Skeletal muscle cell (primary cell): Measurements from ENCODE around the gene THAP7.

ENCODE experiments used
- DNase-seq: peaks from one replicate; pipeline ENCODE4 v3.0.0-alpha.2; 2010; ENCODE audit warnings: low read depth
- H3K4me3 ChIP-seq: 2 replicates; pipeline ENCODE4 v1.5.1; 2011; ENCODE audit warnings: low read depth, mild to moderate bottlenecking, control low read depth, low read length, moderate library complexity

THAP7 gene

GRCh38 chr22:21032037-21032867 lies 30.3 kb upstream of the THAP7 start, which contains the start of gene SLC7A4:
Gene SLC7A4 (minus strand): TSS chr22:21032561. CDS start chr22:21031812, 749 bp downstream.
- peak within 1 kb of the TSS; percentile 11 for H3K4me3 ChIP-seq
- no peak for DNase-seq

GRCh38 chr22:21031545-21032036 lies 29.7 kb upstream of the THAP7 start:
- no peak overlapping the region for H3K4me3 ChIP-seq
- DNase-seq = no peak

DNA sequence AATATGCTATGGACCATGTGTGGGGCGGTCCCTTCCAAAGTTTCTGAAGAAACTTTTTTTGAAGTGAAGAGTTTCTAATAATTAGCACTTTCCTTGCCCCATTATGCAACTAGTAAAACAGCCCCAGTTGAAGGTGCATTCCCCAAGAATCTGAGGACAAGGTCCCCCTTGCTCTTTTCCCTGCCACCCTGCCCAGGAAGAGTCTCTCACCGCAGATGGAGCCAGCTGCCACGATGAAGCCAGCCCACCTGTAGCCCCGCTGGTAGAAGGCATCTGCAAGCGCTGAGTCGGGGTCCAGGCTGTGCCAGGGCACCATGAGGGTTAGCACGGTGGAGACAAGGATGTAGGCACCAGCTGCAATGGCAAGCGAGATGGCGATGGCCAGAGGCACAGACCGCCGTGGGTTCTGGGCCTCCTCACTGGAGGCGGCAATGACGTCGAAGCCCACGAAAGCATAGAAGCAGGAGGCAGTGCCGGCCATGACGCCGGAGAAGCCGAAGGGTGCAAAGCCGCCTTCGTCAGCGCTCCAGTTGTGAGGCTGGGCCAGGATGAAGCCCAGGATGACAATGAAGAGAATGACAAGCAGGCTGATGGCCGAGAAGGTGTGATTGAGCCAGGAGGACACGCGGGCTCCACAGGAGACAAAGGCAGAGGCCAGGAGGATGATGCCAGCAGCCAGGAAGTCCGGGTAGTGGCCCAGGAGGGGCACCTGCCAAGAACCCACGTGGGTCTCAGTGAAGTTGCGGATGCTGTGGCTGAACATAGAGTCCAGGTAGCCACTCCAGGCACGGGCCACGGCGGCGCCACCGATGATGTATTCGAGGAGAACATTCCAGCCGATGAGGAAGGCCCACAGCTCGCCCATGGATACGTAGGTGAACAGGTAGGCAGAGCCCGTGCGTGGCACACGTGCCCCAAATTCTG lies 29.0 kb upstream of the THAP7 start:
- H3K4me3 ChIP-seq = no peak overlapping the region

DNA sequence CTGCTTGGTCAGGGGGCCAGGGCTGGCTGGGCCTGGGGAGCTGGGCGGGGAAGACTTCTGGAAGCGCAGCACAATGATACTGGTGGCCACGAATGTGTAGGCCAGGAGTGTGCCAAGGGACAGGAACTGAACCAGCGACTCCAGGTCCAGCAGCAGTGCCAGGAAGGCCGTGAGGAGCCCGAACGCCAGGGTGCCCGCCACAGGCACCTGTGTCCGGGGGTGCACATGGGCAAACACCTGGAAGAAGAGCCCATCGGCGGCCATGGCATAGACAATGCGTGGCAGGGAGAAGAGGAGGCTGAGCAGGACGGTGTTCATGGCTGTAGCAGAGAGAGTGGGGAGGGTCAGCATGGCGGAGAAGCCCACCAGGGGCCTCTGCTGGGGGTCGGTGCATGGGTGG lies 28.1 kb upstream of the THAP7 start:
- no peak for DNase-seq
- no peak overlapping the region for H3K4me3 ChIP-seq

More for the DNA sequence above, 29.0 kb upstream of the THAP7 start:
- no peak for DNase-seq

DNA sequence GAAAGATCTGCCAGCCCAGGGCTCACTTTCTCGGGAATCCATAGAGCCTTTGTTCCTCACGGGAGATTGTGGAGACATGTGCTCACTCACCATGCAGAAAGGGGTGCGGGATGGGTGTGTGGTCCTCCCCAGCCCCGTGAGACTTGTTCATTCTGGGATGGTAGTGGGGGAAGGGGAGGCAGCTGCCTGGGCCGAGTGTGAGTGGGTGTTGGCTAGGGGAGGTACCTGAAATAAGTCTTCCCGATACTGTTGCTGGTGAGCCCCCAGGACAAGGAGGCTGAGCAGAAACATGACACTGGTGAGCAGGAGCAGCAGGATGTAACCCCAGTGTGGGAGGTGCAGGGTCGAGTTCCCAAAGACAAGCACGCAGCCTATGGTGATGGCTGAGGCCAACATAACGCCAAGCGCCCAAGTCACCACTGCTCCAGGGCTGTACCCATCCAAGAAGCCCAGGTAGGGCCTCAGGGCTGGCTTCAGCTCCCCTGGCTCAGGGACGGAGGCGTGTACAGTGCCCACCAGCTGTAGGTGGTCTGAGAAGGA lies 27.6 kb upstream of the THAP7 start:
- no peak for DNase-seq
- H3K4me3 ChIP-seq = no peak overlapping the region

DNA sequence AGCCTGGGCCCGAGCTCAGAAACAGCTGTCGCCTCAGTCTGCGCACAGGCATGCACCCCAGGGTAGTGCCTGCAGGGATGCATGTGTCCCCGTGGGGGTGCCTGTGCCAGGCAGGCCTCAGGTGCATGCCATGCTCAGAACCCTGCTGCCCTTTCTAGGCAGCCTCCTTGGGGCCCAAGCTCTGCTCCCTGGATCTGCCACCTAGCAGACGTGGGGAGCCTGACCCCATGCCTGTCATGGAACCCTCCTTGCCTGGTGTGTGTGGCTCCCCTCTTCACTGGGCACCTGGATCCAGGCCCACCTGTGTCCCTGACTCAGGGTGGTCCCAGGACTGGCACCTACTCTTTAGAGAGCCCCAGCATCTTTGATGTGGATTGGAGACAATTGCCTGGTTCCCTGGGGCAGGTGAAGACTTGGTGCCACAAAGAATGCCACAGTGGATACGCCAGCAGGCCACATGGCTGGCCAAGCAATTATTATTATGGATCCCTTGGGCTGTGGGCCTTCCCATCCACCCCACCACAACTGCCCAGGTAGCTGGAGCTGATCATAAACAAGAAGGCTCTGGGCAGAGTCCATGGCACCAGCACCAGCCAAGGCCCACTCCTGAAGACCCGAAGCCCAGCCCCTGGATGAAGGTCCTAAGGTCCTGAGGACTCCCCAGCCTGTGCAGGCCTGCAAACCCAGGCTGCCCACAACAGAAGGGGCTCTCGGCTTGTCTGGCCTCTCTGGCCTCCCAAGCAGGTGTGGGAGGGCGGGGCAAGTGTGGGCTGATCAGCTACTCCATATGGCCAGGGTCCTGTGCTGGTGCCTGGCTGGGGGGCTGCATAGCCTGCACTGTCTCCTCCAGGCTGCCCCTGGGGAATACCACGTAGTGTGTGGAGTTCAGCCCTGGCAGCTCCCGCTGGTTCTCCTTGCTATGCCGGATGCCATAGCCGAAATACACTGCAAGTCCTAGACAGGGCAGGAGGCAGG lies 26.6 kb upstream of the THAP7 start:
- no peak for DNase-seq

GRCh38 chr22:21026783-21027692 lies 25.1 kb upstream of the THAP7 start:
- no peak overlapping the region for H3K4me3 ChIP-seq
- no peak for DNase-seq

More for the DNA sequence above, 26.6 kb upstream of the THAP7 start:
- no peak overlapping the region for H3K4me3 ChIP-seq

- H3K4me3 ChIP-seq = no peak overlapping the region
- DNase-seq = no peak
These were observed 24.1 kb upstream of the THAP7 start for GRCh38 chr22:21025763-21026755.

- no peak for DNase-seq
- H3K4me3 ChIP-seq = no peak overlapping the region
These were observed 23.3 kb upstream of the THAP7 start for GRCh38 chr22:21025266-21025665.

DNA sequence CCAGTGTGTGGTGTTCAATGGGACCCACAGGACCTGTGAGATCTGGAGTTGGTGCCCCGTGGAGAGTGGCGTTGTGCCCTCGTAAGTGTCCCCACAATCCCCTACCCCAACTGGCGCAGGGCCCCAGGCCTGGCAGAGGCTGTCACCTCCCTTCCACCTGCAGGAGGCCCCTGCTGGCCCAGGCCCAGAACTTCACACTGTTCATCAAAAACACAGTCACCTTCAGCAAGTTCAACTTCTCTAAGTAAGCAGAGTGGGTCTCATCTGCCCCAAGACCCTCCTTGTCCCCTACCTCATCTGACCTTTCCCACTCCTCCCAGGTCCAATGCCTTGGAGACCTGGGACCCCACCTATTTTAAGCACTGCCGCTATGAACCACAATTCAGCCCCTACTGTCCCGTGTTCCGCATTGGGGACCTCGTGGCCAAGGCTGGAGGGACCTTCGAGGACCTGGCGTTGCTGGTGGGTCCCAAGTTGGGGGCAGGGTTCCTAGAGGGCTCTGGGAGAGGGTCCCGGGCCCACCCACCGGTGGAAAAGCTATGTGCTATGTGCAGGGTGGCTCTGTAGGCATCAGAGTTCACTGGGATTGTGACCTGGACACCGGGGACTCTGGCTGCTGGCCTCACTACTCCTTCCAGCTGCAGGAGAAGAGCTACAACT lies 21.2 kb upstream of the THAP7 start:
- H3K4me3 ChIP-seq = no peak overlapping the region
- no peak for DNase-seq

DNA sequence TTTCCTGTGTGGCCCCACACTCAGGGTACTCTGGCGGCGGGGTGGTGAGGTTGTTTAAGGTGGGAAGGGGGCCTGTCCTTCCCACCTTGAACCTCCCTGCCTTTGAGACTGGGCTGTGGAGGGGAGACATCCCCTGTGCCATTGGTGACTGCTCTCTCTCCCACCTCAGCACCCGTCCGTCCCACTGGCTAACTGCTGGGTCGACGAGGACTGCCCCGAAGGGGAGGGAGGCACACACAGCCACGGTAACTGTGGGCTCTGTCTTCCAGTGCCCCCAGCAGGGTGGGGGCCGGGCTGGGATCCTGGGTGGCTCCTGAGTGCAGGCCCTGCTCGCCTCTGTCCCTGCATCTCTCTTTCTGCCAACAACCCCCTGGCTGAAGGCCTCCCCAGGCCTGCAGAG lies 20.6 kb upstream of the THAP7 start:
- no peak for DNase-seq
- H3K4me3 ChIP-seq = no peak overlapping the region

DNA sequence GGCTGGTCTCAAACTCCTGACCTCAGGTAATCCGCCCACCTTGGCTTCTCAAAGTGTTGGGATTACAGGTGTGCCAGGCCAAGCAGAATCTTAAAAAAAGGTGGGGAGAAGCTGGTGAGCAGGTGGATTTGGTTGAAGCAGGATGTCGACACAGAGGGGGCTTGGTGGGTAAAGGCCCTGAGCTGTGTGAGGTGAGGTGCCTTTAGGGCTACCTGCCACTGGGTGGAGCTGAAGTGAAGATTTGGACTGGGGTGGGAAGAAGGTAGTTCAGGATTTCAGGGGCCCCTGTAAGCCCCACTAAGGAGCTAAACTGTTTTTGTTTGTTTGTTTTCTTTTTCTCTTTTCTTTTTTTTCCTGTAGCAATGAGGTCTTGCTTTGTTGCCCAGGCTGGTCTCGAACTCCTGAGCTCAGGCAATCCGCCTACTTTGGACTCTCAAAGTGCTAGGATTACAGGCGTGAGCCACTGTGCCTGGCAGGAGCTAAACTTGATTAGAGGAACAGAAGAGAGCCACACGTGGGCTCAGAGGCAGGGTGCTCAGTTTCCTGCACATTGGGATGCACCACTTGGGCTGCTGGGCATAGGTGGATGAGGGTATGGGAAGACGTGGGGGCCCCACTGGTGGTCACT lies 19.0 kb upstream of the THAP7 start:
- no peak for DNase-seq

GRCh38 chr22:21018314-21018713 lies 16.4 kb upstream of the THAP7 start:
- DNase-seq = no peak
- no peak overlapping the region for H3K4me3 ChIP-seq

More for the DNA sequence above, 19.0 kb upstream of the THAP7 start:
- no peak overlapping the region for H3K4me3 ChIP-seq

DNA sequence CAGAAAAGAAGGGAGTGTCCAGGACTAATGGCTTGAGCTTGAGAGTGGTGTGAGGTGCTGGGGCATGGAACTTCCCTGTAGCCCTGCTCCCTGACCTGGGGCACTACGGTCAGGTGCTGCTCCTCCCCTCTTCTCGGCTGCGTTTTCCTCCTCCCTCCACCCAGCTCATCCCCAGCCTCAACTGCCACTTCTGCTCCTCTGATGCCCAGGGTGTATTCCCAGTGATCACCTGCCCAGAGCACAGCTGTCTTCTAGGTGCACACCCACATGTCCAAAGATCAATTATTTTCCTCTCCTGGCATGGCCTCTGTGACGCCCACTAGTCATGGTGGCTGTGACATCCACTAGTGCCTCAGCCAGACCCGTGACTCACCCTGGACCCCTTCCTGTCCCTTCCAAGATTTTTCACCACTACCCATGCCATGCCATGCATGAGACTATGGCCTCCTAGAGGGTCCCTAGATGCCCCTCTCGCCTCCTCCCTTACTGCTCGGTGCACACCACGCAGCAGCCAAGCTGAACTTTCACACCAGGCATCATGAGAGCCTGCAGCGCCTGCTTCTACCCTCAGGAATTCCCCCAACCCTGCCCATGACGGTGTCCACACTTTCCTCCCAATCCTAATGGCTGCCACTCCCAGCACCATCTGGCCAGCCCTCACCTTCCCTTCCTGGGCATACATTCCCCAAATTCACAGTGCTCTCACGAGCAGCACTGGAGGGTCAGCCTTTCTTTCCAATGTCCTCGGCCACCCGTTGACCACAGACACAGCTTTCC lies 14.9 kb upstream of the THAP7 start:
- no peak for DNase-seq

DNA sequence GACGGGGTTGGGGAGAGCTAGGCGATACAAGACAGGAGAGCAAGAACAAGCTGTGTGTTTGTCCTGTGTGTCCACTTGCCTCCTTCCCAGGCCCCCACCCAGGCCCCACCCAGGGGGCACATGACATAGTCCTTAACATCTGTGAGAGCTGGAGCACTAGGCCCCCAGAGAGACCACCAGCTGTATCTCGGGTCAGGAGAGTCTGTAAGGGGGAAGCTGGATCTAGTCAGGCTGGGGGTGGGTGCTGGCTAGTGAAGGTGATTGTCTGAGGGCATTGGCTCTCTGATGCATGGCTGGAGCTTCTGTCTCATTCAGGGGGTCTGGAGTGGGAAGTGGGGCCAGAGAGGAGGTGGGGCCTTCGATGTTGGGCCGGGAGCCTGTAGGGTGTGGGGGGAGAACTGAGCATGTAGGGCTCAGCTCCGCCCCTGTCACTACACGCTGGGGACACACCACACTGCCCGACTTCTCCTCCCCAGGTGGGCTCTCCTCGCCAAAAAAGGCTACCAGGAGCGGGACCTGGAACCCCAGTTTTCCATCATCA lies 13.6 kb upstream of the THAP7 start:
- DNase-seq = no peak
- peak overlapping the region; percentile 62 for H3K4me3 ChIP-seq

More for the DNA sequence above, 14.9 kb upstream of the THAP7 start:
- no peak overlapping the region for H3K4me3 ChIP-seq
